Stomach (tissue), 9 donors: ENCODE results near the gene ARAF. TPM values are rescaled to one million over a fixed set of nuclear protein-coding genes. Genes with fewer than 3 reads are reported as not detected.

Source experiments
- DNase-seq, 2 donors: peaks; one replicate each; pipeline versions ENCODE4 v3.0.0 to v3.0.0-alpha.2; 2013 to 2019
- H3K27ac ChIP-seq, 5 donors: fragments of 200-600 bp in 4 of 5; sonication (generic) in 4 of 5; one replicate each; pipeline ENCODE4 v1.5.1; 2013 to 2019; ENCODE audit warnings: mild to moderate bottlenecking in 1 of 5, moderate library complexity in 1 of 5
- H3K27me3 ChIP-seq, 3 donors: fragments of 200-600 bp; sonication (generic); one replicate each; pipeline ENCODE4 v1.5.1; 2017 to 2019; ENCODE audit warnings: mixed run types in 1 of 3
- H3K36me3 ChIP-seq, 4 donors: fragments of 200-600 bp; sonication (generic); 1 replicate in 3 of 4; 2 replicates in 1 of 4; pipeline ENCODE4 v1.5.1; 2016 to 2019
- H3K4me1 ChIP-seq, 4 donors: fragments of 200-600 bp; sonication (generic); one replicate each; pipeline ENCODE4 v1.5.1; 2016 to 2019
- H3K4me3 ChIP-seq, 4 donors: fragments of 200-600 bp; sonication (generic) in 3 of 4; one replicate each; pipeline ENCODE4 v1.5.1; 2016 to 2019; ENCODE audit warnings: mild to moderate bottlenecking in 1 of 4
- H3K9me3 ChIP-seq, 4 donors: fragments of 200-600 bp; sonication (generic); one replicate each; pipeline ENCODE4 v1.5.1; 2016 to 2019
- EP300 ChIP-seq: sonication (generic); formaldehyde crosslinking; IDR thresholded peaks from one replicate; pipeline ENCODE4 v1.6.1; 2017; ENCODE audit warnings: antibody characterized with exemption
- POLR2A ChIP-seq, 4 donors: fragments of 450-650 bp; IDR thresholded peaks; one replicate each; pipeline ENCODE4 v1.6.1; 2016; ENCODE audit warnings: antibody characterized with exemption in 4 of 4, control low read depth in 2 of 4, mild to moderate bottlenecking in 1 of 4, moderate library complexity in 1 of 4
- POLR2AphosphoS5 ChIP-seq, 3 donors: sonication (generic); formaldehyde crosslinking; IDR thresholded peaks; one replicate each; pipeline ENCODE4 v1.6.1; 2016; ENCODE audit warnings: antibody characterized with exemption in 3 of 3
- WGBS, 5 donors: extraction: QIAGEN DNeasy Blood & Tissue Kit in 3 of 5; methylation state at CpG; one replicate each; pipeline versions ENCODE4 v1.1.5 to v1.1.7; 2013 to 2018; 5-methylcytosine and 5-hydroxymethylcytosine counted together
- intact Hi-C: fragments of 100-400 bp; cut with DNase I; formaldehyde crosslinking; loops from one replicate; pipeline ENCODE4 v1.15.1; 2023; ENCODE audit warnings: low total_unique reads
- polyA plus RNA-seq, 3 donors: library from polyadenylated mRNA; stranded (reverse); fragments of 200-250 nt; gene quantifications; one replicate each; pipeline ENCODE4 v1.2.3, GENCODE V29; 2013
- total RNA-seq, 5 donors: library from RNA; depleted of rRNA; stranded (reverse); fragments of >200 nt; gene quantifications; one replicate each; pipeline versions ENCODE4 v1.1.0 to v1.2.3, GENCODE V29; 2014 to 2016
- TF ChIP-seq, protein P1 (sequence below), 7 experiments: fragments of 450-650 bp in 4 of 7; fragments of 200-600 bp in 3 of 7; sonication (generic) in 3 of 7; IDR thresholded peaks; one replicate each; pipeline ENCODE4 v1.5.1; 2016 to 2019; ENCODE audit warnings: antibody characterized with exemption in 7 of 7, control low read depth in 2 of 7, mild to moderate bottlenecking in 1 of 7
- donor health status: healthy with polysubstance abuse.
- donor health status: Bipolar disorder and iron deficiency.
- donor health status: healthy.

Gene ARAF
- total and polyA plus RNA-seq, 8 donors: 19.6 to 142 (median 48.8) TPM

DNA sequence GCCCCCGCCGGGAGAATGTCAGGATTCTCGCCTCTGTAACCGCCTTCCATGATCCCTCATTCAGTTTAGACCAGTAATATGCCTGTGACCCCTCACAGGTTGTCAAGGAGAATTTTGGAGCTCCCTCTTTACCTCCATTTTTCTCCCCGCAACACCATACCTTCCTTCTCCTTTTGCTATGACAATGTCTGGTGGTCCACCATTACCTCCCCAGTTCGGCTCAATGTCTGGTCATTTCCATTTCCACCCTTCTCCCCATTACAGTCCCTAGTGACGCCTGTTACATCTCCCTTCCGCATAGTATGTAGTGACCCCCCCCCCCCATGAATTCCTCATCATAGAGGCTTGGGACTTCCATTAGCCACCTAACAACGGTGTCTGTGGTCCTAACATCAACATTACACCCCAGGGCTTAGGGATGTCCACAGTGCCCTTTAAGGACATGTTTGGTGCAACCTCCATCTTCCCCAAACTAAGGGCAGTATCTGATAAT lies 700 bp downstream of the ARAF start:
- Histone ChIP-seq H3K27me3 (no peaks in the 10 kb centered on the region), H3K9me3 (no peaks in the 10 kb centered on the region), H3K4me1 (peaks cover 0 to 47% (median 28%) of the 10 kb centered on the region in 4 donors), H3K36me3 (peaks cover 0 to 37% (median 35%) of the 10 kb centered on the region in 4 donors), H3K27ac (peak overlapping the region; percentile 54 to 96 (median 93)), H3K4me3 (peak overlapping the region; percentile 51 to 64 (median 60))
- 2 to 43% (median 3%) methylated on average over 9 of the region's 9 CpGs for WGBS, 5 donors
- DNase-seq: no peak
- TF ChIP-seq EP300 (no peak), POLR2AphosphoS5 (IDR thresholded peaks at IDR 0.05) (no peak), POLR2A (IDR thresholded peaks at IDR 0.05) (no peak)
- TF ChIP-seq, protein P1, sequence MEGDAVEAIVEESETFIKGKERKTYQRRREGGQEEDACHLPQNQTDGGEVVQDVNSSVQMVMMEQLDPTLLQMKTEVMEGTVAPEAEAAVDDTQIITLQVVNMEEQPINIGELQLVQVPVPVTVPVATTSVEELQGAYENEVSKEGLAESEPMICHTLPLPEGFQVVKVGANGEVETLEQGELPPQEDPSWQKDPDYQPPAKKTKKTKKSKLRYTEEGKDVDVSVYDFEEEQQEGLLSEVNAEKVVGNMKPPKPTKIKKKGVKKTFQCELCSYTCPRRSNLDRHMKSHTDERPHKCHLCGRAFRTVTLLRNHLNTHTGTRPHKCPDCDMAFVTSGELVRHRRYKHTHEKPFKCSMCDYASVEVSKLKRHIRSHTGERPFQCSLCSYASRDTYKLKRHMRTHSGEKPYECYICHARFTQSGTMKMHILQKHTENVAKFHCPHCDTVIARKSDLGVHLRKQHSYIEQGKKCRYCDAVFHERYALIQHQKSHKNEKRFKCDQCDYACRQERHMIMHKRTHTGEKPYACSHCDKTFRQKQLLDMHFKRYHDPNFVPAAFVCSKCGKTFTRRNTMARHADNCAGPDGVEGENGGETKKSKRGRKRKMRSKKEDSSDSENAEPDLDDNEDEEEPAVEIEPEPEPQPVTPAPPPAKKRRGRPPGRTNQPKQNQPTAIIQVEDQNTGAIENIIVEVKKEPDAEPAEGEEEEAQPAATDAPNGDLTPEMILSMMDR (IDR thresholded peaks at IDR 0.05): no peak
- intact Hi-C loops: no loop called here

DNA sequence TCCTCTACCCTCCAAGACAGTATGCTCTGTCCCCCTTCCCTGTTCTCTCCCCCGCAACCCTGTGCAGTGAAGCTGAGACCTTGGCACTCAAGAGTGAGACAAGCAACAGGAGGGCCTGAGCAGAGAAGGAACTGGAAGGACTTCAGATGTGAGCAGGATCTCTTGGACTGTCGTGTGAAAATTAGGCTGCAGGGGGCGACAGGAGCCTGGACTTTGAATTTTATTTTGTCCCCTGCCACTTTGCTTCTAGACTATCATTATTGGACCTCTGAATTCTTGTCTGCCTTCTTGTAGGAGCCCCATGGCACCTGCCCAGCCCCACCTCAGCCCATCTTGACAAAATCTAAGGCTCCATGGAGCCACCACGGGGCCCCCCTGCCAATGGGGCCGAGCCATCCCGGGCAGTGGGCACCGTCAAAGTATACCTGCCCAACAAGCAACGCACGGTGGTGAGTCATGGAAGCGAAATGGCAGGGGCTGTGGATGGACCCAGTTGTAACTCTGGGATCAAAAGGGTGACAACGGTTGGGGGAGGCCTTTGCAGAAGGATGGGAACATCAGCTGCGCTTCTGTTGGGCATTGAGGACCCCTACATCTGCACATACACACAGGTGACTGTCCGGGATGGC lies 1.7 kb downstream of the ARAF start:
- WGBS, 5 donors: 57 to 81% (median 78%) methylated on average over 6 to 13 of the region's 13 CpGs
- H3K36me3 ChIP-seq: peaks cover 0 to 47% (median 45%) of the 10 kb centered on the region in 4 donors
- no peak overlapping the region for H3K27ac ChIP-seq
- H3K9me3 ChIP-seq: no peaks in the 10 kb centered on the region
- intact Hi-C loops: no loop called here
- peak overlapping the region in 1 of 4 donors; percentile 57 for H3K4me3 ChIP-seq
- no peaks in the 10 kb centered on the region for H3K27me3 ChIP-seq
- TF ChIP-seq, protein P1 (IDR thresholded peaks at IDR 0.05): no peak
- TF ChIP-seq POLR2AphosphoS5 (IDR thresholded peaks at IDR 0.05): no peak
- TF ChIP-seq POLR2A (IDR thresholded peaks at IDR 0.05): no peak
- no peak for TF ChIP-seq EP300
- DNase-seq: no peak
- H3K4me1 ChIP-seq: peaks cover 0 to 40% (median 26%) of the 10 kb centered on the region in 4 donors

DNA sequence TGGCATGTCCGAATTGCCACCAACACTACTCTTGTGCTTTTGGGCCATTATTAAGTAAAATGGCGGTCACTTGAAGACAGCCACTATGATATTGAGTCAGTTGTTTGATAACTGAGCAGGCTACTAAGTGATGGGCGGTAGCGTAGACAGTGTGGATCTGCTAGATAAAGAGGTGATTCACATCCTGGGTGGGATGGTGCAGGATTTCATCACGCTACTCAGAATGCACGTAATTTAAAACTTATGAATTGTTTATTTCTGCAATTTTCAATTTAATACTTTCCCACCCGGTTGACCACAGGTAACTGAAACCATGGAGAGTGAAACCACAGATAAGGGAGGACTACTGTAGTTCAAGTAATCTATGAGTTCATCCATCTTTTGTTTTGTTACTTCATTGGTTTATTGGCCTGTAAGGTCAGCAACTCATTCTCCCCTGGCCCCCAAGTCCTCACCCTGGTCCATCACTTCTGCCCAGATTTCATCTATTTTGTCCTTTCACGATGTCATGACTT lies 2.9 kb downstream of the ARAF start:
- 76 to 85% (median 82%) methylated on average over 8 of the region's 8 CpGs for WGBS, 5 donors
- H3K36me3 ChIP-seq: peaks cover 3 to 58% (median 56%) of the 10 kb centered on the region in 4 donors
- no peak overlapping the region for H3K27ac ChIP-seq
- no peak overlapping the region for H3K4me3 ChIP-seq
- DNase-seq: no peak
- peaks cover 0 to 40% (median 26%) of the 10 kb centered on the region in 4 donors for H3K4me1 ChIP-seq
- TF ChIP-seq POLR2A (IDR thresholded peaks at IDR 0.05) (no peak), POLR2AphosphoS5 (IDR thresholded peaks at IDR 0.05) (no peak)
- no peaks in the 10 kb centered on the region for H3K27me3 ChIP-seq
- no peaks in the 10 kb centered on the region for H3K9me3 ChIP-seq
- intact Hi-C loops: no loop called here

- no peak for DNase-seq
- Histone ChIP-seq H3K27ac (no peak overlapping the region), H3K27me3 (no peaks in the 10 kb centered on the region), H3K9me3 (no peaks in the 10 kb centered on the region), H3K4me1 (peaks cover 0 to 37% (median 24%) of the 10 kb centered on the region in 4 donors), H3K36me3 (peaks cover 10 to 65% (median 63%) of the 10 kb centered on the region in 4 donors), H3K4me3 (no peak overlapping the region)
- TF ChIP-seq POLR2AphosphoS5 (IDR thresholded peaks at IDR 0.05): no peak
- TF ChIP-seq POLR2A (IDR thresholded peaks at IDR 0.05): no peak
- TF ChIP-seq EP300: no peak
- TF ChIP-seq, protein P1 (IDR thresholded peaks at IDR 0.05): no peak
- WGBS, 5 donors: 70 to 81% (median 77%) methylated on average over 5 to 12 of the region's 12 CpGs
- intact Hi-C loops: no loop called here
These were observed 3.6 kb downstream of the ARAF start for GRCh38 chrX:47564438-47565085.
